ENCODE data around the gene HAT1. TPM values are rescaled to one million over a fixed set of nuclear protein-coding genes. Genes with fewer than 3 reads are reported as not detected.
"Not testable (repeated sequence)": the region's sequence is repeated elsewhere in the genome, so short reads cannot be mapped to it uniquely, and the experiment has no call there.

The HAT1 gene
- total RNA-seq, 2 donors from 2014 or later: 5.6 to 21.5 TPM

DNA sequence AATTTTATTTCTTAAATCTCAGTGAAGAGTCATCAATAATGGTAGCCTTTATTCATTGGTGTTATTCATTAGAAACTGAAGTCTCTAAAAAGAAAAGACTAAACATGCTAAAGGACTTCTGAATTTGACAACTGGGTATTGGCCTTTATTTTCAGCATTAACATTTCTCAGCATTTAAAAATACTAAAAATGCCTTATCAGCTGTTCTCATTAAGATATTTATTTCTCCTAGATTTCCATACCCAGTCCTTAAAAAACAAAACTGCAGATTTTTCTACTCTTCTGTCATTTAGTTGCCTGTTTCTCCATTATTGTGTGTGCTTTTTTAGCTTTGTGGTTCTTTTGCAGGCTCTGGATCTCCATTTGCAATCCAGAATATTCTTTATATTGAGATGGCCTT, 46.2 kb downstream of the HAT1 start:
- DNase-seq (no peak), ATAC-seq (no peak)
- no peaks in the 10 kb centered on the region for H3K27me3 ChIP-seq
- H3K9me3 ChIP-seq: no peaks in the 10 kb centered on the region
- H3K4me3 ChIP-seq: no peak overlapping the region
- H3K4me1 ChIP-seq: no peaks in the 10 kb centered on the region
- TF ChIP-seq POLR2A (IDR thresholded peaks at IDR 0.05): no peak
- no peak for TF ChIP-seq CTCF (IDR thresholded peaks at IDR 0.05)
- H3K36me3 ChIP-seq (replicated peaks in 1 of 2; ENCODE audit: insufficient read depth in 1 of 2, low read depth in 2 of 2): peaks cover 0 to 8% of the 10 kb centered on the region in 2 donors
- intact Hi-C loops (cut with DNase I): no loop called here
- H3K27ac ChIP-seq: no peak overlapping the region

- Histone ChIP-seq H3K36me3 (replicated peaks in 1 of 2; ENCODE audit: insufficient read depth in 1 of 2, low read depth in 2 of 2) (peaks cover 0 to 2% of the 10 kb centered on the region in 2 donors), H3K27me3 (no peaks in the 10 kb centered on the region), H3K9me3 (no peaks in the 10 kb centered on the region), H3K4me1 (no peaks in the 10 kb centered on the region), H3K4me3 (no peak overlapping the region), H3K27ac (no peak overlapping the region)
- no peak for TF ChIP-seq CTCF (IDR thresholded peaks at IDR 0.05)
- TF ChIP-seq POLR2A (IDR thresholded peaks at IDR 0.05): no peak
- WGBS, 2 donors: 97 to 100% methylated on average over 2 of the region's 2 CpGs
- ATAC-seq (no peak), DNase-seq (no peak)
- intact Hi-C loops (cut with DNase I): no loop called here
Observed at GRCh38 chr2:171972329-171972982, 50.2 kb downstream of the HAT1 start.

DNA sequence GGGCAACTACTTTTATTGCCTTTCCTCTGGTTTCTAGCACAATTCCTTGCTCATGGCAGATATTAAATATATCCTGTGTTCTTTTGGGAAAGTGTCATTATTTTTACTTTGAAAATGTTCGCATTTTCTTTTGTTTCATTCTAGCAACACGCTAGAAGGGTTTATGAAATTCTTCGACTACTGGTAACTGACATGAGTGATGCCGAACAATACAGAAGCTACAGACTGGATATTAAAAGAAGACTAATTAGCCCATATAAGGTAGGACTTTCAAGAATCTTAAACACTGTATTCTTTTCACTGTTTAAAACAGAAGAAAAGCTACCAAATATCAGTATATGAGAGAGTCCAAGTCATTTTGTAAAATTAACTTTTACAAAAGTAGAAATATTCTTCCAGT, 56.8 kb downstream of the HAT1 start:
- no peak for DNase-seq
- H3K36me3 ChIP-seq (replicated peaks in 1 of 2; ENCODE audit: insufficient read depth in 1 of 2, low read depth in 2 of 2): peaks cover 0 to 6% of the 10 kb centered on the region in 2 donors
- no peak overlapping the region for H3K27ac ChIP-seq
- H3K27me3 ChIP-seq: no peaks in the 10 kb centered on the region
- no peaks in the 10 kb centered on the region for H3K9me3 ChIP-seq
- H3K4me3 ChIP-seq: no peak overlapping the region
- TF ChIP-seq CTCF (IDR thresholded peaks at IDR 0.05) (no peak), POLR2A (IDR thresholded peaks at IDR 0.05) (no peak)
- 97 to 98% methylated on average over 4 of the region's 4 CpGs for WGBS, 2 donors
- intact Hi-C loops (cut with DNase I): no loop called here
- H3K4me1 ChIP-seq: no peaks in the 10 kb centered on the region
- no peak for ATAC-seq

DNA sequence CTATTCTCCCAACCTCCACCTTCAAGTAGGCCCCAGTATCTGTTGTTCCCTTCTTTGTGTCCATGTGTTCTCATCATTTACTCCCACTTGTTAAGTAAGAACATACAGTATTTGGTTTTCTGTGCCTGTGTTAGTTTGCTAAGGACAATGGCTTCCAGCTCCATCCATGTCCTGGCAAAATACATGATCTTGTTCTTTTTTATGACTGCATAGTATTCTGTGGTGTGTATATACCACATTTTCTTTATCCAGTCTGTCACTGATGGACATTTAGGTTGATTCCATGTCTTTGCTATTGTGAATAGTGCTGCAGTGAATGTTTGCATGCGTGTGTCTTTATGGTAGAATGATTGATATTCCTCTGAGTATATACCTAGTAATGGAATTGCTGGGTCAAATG, 61.7 kb downstream of the HAT1 start:
- ATAC-seq; DNase-seq; H3K4me3 ChIP-seq; H3K9me3 ChIP-seq; H3K27me3 ChIP-seq; H3K36me3 ChIP-seq (replicated peaks in 1 of 2; ENCODE audit: insufficient read depth in 1 of 2, low read depth in 2 of 2); H3K4me1 ChIP-seq; intact Hi-C loops (cut with DNase I); H3K27ac ChIP-seq: not testable (repeated sequence)
- WGBS, 2 donors: 95 to 100% methylated on average over 1 of the region's 1 CpG

GRCh38 chr2:171985076-171985475, 62.8 kb downstream of the HAT1 start:
- no peak for DNase-seq
- Histone ChIP-seq H3K27me3 (no peaks in the 10 kb centered on the region), H3K4me3 (no peak overlapping the region), H3K9me3 (no peaks in the 10 kb centered on the region), H3K4me1 (no peaks in the 10 kb centered on the region), H3K36me3 (replicated peaks in 1 of 2; ENCODE audit: insufficient read depth in 1 of 2, low read depth in 2 of 2) (no peaks in the 10 kb centered on the region), H3K27ac (no peak overlapping the region)
- TF ChIP-seq POLR2A (IDR thresholded peaks at IDR 0.05) (no peak), CTCF (IDR thresholded peaks at IDR 0.05) (no peak)
- no peak for ATAC-seq
- 90 to 95% methylated on average over 2 of the region's 2 CpGs for WGBS, 2 donors
- intact Hi-C loops (cut with DNase I): no loop called here
